ENCODE results near the gene RASL11B.

DNA sequence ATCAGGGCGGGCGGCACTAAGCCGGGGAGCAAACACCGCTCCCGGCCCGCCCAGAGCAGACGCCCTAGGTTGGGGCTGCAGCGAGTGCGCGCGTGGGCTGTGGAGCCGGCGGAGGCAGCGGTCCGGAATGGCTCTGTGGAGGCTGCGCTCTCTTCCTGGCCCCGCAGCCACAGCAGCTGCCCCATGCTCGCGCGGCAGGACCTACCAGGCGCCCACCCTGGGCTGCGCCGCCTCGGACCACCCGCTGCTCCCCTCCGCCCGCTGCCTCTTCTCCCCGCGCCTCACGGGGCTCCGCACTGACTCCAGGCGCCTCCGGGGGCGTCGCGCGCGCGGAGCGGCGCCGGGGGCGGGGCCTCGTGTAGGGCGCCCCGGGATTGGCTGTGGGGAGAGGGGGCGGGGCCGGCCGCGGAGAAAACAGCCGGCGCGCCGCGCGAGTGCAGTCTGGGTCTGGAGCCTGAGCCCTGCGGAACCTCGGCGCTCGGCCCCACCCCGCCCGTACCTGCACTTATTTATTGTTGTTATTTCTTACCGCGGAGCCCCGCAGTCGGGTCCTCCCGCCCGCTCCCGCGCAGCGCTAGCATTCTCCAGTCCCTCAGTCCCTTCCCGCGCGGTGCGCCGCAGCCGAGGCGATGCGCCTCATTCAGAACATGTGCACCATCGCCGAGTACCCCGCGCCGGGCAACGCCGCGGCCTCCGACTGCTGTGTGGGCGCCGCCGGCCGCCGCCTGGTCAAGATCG, at the start of gene RASL11B:
- TF ChIP-seq CTCF (IDR thresholded peaks at IDR 0.05; ENCODE audit: low read depth, low read length) (no peak), EZH2phosphoT487 (IDR thresholded peaks at IDR 0.05; ENCODE audit: low read depth) (no peak)

Data from OCI-LY3 (cell line).